Activated T-cell treated with anti-CD3 and anti-CD28 coated beads, Interleukin-2, amount 50 U/mL, for 24 hours (primary cell): ENCODE measurements around the gene ZIC2.
"Not testable (repeated sequence)": the region's sequence is repeated elsewhere in the genome, so short reads cannot be mapped to it uniquely, and the experiment has no call there.

ENCODE experiments used
- DNase-seq: peaks from one replicate; pipeline ENCODE4 v3.0.0-alpha.2; 2020
- H3K27ac Mint-ChIP-seq: 2 replicates; pipeline ENCODE4 v1.8.0; 2020; ENCODE audit warnings: mild to moderate bottlenecking, mixed read lengths
- H3K27me3 Mint-ChIP-seq: 2 replicates; pipeline ENCODE4 v1.8.0; 2020; ENCODE audit warnings: mixed read lengths
- H3K36me3 Mint-ChIP-seq: 2 replicates; pipeline ENCODE4 v1.8.0; 2020; ENCODE audit warnings: low read depth, mixed read lengths
- H3K4me1 Mint-ChIP-seq: 2 replicates; pipeline ENCODE4 v1.8.0; 2020; ENCODE audit warnings: low read depth, mixed read lengths
- H3K4me3 Mint-ChIP-seq: 2 replicates; pipeline ENCODE4 v1.8.0; 2020; ENCODE audit warnings: mild to moderate bottlenecking, moderate library complexity, mixed read lengths
- H3K9me3 Mint-ChIP-seq: 2 replicates; pipeline ENCODE4 v1.8.0; 2020; ENCODE audit warnings: mixed read lengths

Gene ZIC2

DNA sequence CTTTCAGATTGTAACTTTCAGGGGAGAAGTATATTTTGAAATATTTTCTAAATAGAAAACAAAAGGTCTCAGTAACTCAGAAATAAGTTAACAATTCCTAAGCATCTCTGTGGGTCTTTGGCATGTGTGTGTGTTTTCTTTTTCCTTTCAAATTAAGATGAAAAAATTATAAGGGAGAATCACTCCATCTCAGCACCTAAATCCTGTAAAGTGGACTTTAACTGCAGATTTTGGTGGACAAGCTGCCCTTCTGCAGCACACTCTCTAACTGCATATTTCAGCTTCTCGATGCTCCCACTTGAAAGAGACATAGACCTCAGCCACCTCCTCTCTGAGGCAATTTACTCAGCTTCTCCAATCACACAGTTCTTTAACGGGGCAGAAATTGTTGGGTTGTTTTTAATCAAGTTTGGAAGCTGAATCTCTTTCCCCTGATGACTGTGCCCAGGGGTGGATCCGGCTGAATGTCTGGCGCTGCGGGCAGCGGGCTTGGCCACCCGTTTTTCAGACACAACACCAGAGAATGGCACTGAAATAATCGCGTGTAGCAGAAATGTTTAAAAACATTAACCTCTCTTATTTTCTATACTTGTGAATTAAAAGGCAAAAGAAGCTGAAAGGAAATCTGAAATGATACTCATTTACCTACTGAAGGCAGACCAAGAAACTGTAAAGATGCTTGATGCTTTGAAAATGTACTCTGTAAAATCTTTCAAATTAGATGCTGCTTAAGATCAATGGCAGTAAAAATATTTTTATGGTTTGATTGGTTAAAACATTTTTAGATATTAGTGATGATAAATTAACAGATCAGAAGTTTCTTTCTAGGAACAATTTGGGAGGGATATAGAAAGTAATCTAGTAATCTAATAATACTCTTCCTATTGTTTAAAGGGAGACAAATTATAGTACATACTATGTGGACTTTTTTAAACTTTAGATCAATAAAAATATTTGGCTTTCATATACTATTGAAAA lies 12.4 kb downstream of the ZIC2 start:
- no peak overlapping the region for H3K27ac Mint-ChIP-seq
- H3K9me3 Mint-ChIP-seq: peaks cover 3% of the 10 kb centered on the region
- H3K4me1 Mint-ChIP-seq: peaks cover 24% of the 10 kb centered on the region
- no peaks in the 10 kb centered on the region for H3K36me3 Mint-ChIP-seq
- DNase-seq: no peak
- peaks cover 96% of the 10 kb centered on the region for H3K27me3 Mint-ChIP-seq
- no peak overlapping the region for H3K4me3 Mint-ChIP-seq

DNA sequence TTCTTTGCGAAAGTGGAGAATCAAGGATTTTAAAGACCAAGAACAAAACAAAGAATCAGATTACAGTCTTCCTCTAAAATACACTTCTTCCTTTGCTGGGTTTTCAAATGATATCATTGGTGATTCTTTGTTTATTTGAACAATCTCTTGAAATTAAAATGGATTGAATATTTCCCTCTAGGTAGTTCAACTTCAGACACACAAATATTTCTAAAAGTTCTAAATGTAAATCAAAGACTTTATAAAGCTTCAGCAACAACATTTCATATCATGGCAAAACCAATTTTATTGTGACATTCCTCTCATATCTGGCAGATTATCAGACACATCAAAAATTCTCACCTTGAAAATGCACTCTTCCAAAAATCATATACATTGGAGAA lies 13.0 kb downstream of the ZIC2 start:
- DNase-seq: no peak
- Mint-ChIP-seq H3K9me3 (peaks cover 3% of the 10 kb centered on the region), H3K4me3 (no peak overlapping the region), H3K36me3 (no peaks in the 10 kb centered on the region), H3K4me1 (peaks cover 18% of the 10 kb centered on the region), H3K27ac (no peak overlapping the region), H3K27me3 (peaks cover 95% of the 10 kb centered on the region)

DNA sequence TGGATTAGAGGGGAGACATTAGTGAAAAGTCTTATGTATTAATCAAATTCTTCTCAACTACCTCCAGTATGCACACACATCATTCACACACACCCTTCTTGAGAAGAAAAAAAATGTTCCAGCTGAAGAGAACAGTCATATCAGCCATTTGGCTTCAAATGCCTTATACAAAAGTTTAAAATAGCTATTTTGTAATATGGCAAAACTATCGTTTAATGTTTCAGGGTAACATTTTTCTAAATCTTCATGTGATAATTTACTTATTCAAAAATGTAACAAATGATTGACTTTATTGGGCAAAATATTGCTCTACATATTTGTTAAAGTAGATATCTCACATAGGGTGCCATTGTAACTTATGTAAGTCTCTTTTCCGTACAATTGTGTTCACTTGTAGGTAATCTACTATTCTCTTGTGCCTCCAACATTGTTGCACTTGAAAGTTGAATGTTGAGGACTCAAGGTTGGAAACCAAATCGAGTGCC lies 13.6 kb downstream of the ZIC2 start:
- Mint-ChIP-seq H3K27ac (no peak overlapping the region), H3K4me1 (peaks cover 13% of the 10 kb centered on the region), H3K36me3 (no peaks in the 10 kb centered on the region), H3K4me3 (no peak overlapping the region), H3K9me3 (peaks cover 3% of the 10 kb centered on the region), H3K27me3 (peaks cover 93% of the 10 kb centered on the region)
- DNase-seq: no peak

DNA sequence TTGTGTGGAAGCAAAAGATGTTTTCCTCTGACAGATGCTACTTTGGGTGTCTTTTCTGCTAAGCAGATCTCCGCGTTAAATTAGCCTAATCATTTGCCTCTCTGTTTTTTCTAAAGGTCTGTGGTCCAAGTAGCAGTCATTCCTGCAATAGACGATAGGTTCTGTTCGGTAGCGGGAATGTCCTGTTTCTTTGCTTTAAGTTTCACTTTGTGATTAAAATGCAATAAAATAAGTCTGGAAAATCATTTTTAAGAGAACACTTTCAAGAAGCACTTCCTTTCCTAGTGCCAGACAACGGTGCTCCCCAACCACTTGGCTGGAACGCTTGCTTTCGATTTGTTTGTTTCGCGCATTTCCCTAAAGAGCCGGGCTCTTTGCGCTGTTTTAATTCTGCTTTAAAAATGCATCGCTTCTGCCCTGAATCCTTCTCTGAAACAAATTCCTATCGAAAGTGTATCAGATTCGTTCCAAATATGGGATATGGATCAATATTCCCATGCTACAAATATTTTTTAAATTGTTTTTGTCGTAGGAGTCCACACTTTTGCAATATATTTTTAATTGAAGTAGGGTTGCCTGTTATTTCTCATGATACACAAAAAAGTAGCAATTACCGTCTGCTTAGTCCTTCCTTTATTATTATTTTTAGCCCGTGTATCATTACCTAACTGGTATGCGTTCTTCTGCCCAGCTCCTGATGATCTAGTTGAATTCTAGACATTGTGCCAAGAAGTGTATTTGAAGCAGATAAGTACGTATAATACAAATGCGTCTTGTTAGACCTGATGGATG lies 14.2 kb downstream of the ZIC2 start:
- DNase-seq: no peak
- Mint-ChIP-seq H3K4me1 (peaks cover 7% of the 10 kb centered on the region), H3K27ac (no peak overlapping the region), H3K36me3 (no peaks in the 10 kb centered on the region), H3K4me3 (no peak overlapping the region), H3K9me3 (peaks cover 3% of the 10 kb centered on the region), H3K27me3 (peaks cover 88% of the 10 kb centered on the region)

DNA sequence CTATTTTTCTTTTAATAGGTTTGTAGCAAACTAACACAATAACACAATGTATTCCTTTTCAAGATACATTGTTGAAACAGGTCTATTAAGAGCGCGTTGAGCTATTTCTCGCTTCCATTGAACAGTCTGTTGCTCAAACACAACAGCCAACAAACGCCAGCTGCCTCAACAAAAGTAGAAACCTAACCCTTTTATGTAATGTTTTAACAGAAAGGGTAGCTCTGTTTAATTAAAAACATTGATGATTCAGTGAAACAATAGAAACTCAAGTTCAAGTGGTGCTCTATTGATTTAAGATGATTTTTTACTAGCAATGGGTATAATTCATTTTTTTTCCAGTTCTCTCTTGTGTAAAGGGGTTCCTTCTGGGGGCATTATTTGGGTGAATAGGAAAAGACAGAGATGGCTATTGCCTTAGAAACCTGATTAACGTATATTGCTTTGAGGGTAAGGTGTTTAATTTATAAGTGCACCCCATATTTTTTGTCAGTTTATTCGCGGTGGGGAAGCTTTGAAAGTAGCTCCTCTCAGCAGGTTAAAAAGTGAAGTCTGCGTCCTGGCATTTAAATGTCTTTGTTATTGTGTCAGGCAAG lies 14.9 kb downstream of the ZIC2 start:
- DNase-seq: no peak
- peaks cover 88% of the 10 kb centered on the region for H3K27me3 Mint-ChIP-seq
- peaks cover 3% of the 10 kb centered on the region for H3K9me3 Mint-ChIP-seq
- H3K4me3 Mint-ChIP-seq: no peak overlapping the region
- H3K27ac Mint-ChIP-seq: no peak overlapping the region
- peaks cover 10% of the 10 kb centered on the region for H3K4me1 Mint-ChIP-seq
- H3K36me3 Mint-ChIP-seq: no peaks in the 10 kb centered on the region

DNA sequence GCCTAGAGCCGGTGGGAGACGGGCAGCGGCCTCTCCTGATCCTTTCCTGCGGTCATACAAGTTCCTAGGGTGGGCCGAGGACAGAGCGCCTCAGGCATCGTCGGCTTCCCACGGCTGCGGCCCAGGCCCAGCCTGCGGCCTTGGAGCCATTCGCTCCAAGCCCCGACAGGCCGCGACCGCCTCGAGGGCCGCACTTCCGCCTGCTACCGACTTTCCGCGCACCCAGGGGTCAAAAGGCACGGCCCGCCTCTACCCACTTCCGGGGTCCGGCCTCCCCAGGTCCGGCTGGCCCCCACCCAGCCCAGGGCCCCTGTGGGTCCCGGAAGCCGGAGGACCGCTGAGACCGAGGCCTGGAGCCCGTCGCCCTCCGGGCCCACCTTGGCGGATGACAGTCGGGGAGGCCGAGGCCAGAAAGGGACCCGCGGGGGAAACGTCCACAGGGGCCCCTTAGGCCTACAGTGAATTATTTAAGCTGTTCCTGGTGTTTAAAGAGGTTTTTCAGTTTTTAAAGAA lies 16.2 kb downstream of the ZIC2 start:
- no peaks in the 10 kb centered on the region for H3K36me3 Mint-ChIP-seq
- peaks cover 84% of the 10 kb centered on the region for H3K27me3 Mint-ChIP-seq
- H3K4me1 Mint-ChIP-seq: peaks cover 15% of the 10 kb centered on the region
- no peak for DNase-seq
- no peak overlapping the region for H3K4me3 Mint-ChIP-seq
- peaks cover 3% of the 10 kb centered on the region for H3K9me3 Mint-ChIP-seq
- no peak overlapping the region for H3K27ac Mint-ChIP-seq

DNA sequence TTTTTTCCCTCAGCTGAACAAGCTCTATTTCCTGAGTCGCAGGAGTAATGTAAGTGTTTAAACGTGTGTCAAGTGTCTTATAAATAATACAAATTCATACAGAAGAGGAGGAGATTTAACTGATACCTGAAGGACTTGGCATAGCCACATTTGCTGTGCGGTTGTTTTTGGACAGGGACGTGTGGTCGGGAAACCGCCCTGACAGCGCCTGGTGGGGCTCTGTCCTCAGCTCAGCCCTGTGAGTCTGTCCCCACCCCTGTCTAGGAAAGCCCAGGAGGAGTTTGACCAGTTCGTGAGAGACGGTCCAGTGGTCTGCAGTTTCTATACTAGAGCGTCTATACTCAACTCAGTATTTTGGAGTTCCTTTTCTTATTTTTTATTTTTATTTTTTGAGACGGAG lies 16.7 kb downstream of the ZIC2 start:
- H3K27ac Mint-ChIP-seq: no peak overlapping the region
- H3K4me3 Mint-ChIP-seq: no peak overlapping the region
- H3K4me1 Mint-ChIP-seq: peaks cover 15% of the 10 kb centered on the region
- peaks cover 83% of the 10 kb centered on the region for H3K27me3 Mint-ChIP-seq
- H3K36me3 Mint-ChIP-seq: no peaks in the 10 kb centered on the region
- no peak for DNase-seq
- H3K9me3 Mint-ChIP-seq: peaks cover 3% of the 10 kb centered on the region

DNA sequence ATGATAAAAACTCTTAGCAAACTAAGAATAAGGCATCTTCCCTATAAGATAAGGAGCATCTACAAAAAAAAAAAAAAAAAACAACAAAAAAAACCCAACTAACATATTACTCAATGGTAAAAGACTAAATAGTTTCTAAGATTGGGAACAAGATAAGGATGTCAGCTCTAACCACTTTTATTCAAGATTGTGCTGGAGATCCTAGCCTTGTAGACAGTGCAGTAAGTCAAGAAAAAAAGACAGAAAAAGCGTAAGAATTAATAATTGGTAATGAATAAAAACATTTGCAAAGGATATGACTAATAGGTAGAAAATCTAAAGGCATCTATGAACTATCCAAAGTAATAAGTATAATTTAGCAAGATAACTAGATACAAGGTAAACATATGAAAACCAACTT lies 33.0 kb downstream of the ZIC2 start:
- DNase-seq: no peak
- no peaks in the 10 kb centered on the region for H3K36me3 Mint-ChIP-seq

DNA sequence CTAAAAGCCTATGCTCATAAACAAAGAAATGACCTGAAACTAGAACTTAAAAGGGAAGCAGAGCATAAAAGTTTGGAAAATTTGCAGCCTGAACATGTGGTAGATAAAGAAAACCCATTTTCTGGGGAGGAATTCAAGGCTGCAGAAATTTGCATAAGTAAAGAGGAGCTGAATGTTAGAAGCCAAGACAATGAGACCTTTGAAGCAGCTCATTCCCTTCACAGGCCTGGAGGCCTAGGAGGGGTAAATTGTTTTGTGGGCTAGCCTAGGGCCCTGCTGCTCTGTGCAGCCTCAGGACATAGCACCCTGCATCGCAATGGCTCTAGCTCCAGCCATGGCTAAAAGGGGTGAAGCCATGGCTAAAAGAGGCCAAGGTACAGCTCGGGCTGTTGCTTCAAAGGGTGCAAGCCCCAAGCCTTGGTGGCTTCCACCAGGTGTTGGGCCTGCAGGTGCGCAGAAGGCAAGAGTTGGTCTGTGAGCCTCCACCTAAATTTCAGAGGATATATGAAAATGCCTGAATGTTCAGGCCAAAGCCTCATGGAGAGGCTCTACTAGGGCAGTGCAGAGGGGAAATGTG lies 38.3 kb downstream of the ZIC2 start:
- Mint-ChIP-seq H3K4me1 (no peaks in the 10 kb centered on the region), H3K27me3 (no peaks in the 10 kb centered on the region), H3K4me3 (no peak overlapping the region), H3K9me3 (no peaks in the 10 kb centered on the region), H3K27ac (no peak overlapping the region), H3K36me3 (no peaks in the 10 kb centered on the region)
- no peak for DNase-seq

More for the DNA sequence above, 33.0 kb downstream of the ZIC2 start:
- no peak overlapping the region for H3K27ac Mint-ChIP-seq
- H3K27me3 Mint-ChIP-seq: peaks cover 18% of the 10 kb centered on the region
- no peaks in the 10 kb centered on the region for H3K9me3 Mint-ChIP-seq
- no peak overlapping the region for H3K4me3 Mint-ChIP-seq
- no peaks in the 10 kb centered on the region for H3K4me1 Mint-ChIP-seq

DNA sequence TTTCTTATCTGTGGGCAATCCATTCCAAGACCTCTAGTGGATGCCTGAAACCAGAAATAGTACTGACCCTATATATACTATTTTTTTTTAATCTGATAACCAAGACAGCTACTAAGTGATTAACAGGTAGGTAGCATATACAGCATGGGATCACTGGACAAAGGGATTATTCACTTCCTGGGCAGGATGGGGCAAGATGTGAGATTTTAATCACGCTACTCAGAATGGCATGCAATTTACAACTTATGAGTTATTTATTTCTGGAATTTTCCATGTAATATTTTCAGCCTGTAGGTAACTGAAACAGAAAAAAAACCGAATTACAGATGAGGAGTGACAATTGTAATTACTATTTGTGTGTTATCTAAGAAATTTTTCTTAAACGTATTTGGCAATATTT lies 41.2 kb downstream of the ZIC2 start:
- no peaks in the 10 kb centered on the region for H3K4me1 Mint-ChIP-seq

DNA sequence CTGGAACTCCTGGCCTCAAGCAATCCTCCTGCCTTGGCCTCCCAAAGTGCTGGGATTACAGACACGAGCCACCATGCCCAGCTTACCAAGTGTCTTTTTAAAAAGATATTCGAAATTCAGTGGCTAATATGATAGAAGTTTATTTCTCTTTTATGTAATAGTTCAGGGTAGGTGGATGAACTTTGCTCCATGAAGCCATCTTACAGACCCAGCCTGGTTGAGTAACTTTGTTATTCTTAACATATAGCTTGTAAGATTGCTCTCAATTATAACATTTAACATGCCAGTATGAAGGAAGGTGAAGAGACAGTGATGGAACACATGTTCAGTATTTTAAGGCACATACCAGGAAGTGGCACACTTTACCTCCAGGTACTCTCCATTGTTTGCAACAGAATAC lies 42.4 kb downstream of the ZIC2 start:
- Mint-ChIP-seq H3K4me1 (no peaks in the 10 kb centered on the region), H3K36me3 (no peaks in the 10 kb centered on the region), H3K27ac (no peak overlapping the region), H3K9me3 (no peaks in the 10 kb centered on the region), H3K27me3 (peaks cover 10% of the 10 kb centered on the region), H3K4me3 (no peak overlapping the region)
- no peak for DNase-seq

More for the DNA sequence above, 41.2 kb downstream of the ZIC2 start:
- no peaks in the 10 kb centered on the region for H3K9me3 Mint-ChIP-seq
- peaks cover 8% of the 10 kb centered on the region for H3K27me3 Mint-ChIP-seq
- no peaks in the 10 kb centered on the region for H3K36me3 Mint-ChIP-seq
- H3K4me3 Mint-ChIP-seq: no peak overlapping the region
- no peak for DNase-seq
- H3K27ac Mint-ChIP-seq: no peak overlapping the region

DNA sequence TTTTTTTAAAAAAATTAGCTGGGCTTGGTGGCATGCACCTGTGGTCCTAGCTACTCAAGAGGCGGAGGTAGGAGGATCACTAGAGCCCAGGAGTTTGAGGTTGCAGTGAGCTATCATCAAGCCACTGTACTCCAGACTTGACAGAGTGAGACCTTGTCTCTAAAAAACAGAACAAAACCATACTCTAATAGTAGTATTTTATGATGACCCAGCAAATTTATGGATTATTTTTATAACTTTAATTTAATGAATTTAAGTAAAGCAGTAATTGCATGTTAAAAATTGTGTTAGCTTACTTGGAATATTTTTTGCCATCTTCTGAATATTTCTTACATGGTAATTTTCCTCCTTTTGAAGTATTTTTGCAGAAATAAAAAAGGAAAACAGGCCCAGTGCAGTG lies 48.3 kb downstream of the ZIC2 start:
- Mint-ChIP-seq H3K9me3 (no peaks in the 10 kb centered on the region), H3K36me3 (no peaks in the 10 kb centered on the region), H3K4me1 (no peaks in the 10 kb centered on the region), H3K4me3 (no peak overlapping the region), H3K27me3 (peaks cover 24% of the 10 kb centered on the region), H3K27ac (no peak overlapping the region)
- no peak for DNase-seq

DNA sequence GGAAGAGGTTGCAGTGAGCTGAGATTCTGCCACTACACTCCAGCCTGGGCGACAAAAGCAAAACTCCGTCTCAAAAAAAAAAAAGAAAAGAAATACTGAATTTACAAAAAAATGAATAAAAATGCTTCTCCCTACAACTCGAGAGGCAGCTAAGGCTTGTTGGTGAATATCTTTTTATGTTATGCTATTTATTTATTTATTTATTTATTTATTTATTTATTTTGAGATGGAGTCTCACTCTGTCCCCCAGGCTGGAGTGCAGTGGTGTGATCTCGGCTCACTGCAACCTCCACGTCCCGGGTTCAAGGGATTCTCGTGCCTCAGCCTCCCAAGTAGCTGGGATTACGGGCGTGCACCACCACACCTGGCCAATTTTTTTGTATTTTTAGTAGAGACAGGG lies 51.1 kb downstream of the ZIC2 start:
- not testable (repeated sequence) for H3K4me1 Mint-ChIP-seq, H3K9me3 Mint-ChIP-seq, H3K36me3 Mint-ChIP-seq, H3K4me3 Mint-ChIP-seq, DNase-seq, H3K27ac Mint-ChIP-seq
- peaks cover 18% of the 10 kb centered on the region for H3K27me3 Mint-ChIP-seq

DNA sequence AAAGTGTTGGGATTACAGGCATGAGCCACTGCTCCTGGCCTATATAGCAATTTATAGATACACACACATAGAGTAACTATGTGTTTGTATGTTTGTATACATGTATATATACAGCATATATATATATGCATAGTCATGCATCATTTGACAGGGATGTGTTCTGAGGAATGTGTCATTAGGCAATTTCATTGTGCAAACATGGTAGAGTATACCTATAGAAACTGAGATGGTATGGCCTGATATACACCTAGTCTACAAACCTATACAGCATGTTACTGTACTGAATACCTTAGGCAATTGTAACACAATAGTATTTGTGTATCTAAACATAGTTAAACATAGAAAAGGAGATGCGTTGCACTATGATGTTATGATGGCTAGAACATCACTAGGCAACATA lies 54.4 kb downstream of the ZIC2 start:
- Mint-ChIP-seq H3K27ac (no peak overlapping the region), H3K4me1 (no peaks in the 10 kb centered on the region), H3K9me3 (no peaks in the 10 kb centered on the region), H3K4me3 (no peak overlapping the region), H3K27me3 (peaks cover 15% of the 10 kb centered on the region), H3K36me3 (no peaks in the 10 kb centered on the region)
- no peak for DNase-seq
